Measurements from ENCODE around the gene C1QTNF9B.

The C1QTNF9B gene

DNA sequence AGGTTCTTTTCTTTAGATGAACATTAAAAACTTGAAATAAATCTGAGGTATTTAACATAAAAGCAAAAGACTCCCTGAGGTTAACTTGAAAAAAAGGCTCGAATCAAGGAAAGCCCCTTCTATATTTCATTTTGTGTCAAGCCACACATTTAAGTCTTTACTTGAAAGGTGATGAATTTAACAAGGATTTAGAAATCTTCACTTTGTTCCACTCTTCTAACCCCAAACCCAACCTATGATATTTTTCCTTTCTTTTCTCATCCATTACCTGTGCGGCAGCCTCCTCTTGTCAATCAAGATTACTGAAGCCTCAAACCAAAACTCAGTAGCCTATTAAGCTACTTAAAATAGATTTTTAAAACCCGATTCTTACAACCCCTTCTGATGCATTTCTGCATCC lies 41.9 kb downstream of the C1QTNF9B start:
- DNase-seq: no peak

DNA sequence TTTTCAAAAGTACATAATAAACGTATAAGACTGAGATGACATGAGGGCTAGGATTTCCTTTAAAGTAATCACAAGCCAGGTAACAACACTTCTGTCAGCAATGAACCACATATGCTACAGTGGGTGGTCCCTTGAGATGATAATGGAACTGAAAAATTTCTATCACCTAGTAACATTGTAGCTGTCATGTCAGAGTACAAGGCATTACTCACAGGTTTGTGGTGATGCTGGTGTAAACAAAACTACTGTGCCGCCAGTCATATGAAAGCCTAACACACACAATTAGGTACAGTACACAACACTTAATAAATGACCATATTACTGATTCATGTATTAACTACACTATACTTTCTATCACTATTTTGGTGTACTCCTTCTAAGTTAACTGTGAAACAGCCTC lies 45.0 kb downstream of the C1QTNF9B start:
- DNase-seq: no peak

DNA sequence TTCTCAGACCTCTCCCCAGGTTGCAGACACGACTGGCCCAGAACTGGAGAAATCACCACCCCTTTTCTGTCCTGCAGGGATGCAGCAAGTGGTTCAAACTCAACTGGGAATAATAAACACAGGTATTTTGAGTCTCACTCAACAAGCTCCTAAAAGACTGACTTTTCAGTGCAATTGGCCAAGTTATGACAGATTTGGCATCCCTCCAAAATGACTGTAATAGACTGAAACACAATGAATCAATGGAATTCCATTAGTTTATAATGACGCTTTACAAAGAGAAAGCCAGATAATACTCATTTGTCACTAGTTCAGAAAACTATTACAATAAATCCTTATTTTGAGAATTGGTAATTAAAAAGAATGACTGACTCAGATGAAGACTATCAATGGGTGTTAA lies 46.2 kb downstream of the C1QTNF9B start:
- no peak for DNase-seq

DNA sequence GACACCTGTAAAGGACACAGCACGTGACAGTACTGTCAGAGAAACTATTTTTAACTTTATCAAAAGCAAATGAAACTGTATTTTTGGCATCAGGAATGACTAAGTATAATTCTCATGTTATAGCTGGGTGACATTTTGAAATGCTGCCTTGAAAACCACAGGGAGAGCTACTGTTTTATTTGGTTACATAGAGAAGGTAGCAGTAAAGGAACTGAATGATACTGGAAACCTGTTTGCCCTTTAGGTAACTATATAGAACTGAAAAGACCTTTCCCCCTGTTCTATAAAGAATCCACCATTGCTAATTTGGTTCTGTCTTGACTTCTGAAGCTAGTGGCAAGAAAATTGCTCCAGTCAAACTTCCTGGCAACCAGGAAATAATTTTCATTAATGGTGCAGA lies 47.2 kb downstream of the C1QTNF9B start:
- DNase-seq: no peak

DNA sequence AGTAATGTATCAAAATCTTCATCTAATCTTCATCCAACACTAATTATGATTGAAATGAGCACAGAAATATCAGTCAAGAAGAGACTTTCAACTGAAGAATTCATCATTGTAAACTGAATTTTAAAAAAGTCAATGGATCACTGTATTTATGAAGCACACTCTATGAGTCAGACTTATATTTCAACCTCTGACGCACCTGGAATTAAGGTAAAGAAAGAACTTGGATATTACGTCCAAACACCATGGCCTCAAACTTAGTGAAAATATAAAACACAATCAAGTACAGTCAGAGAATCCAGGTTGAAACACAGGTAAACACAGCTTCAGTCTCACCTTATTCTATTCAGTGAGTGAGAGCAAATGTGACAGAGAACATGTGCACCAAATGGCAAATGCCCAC lies 47.6 kb downstream of the C1QTNF9B start:
- no peak for DNase-seq

- no peak for DNase-seq
Observed at GRCh38 chr13:23848646-23849141, 48.6 kb downstream of the C1QTNF9B start.

DNA sequence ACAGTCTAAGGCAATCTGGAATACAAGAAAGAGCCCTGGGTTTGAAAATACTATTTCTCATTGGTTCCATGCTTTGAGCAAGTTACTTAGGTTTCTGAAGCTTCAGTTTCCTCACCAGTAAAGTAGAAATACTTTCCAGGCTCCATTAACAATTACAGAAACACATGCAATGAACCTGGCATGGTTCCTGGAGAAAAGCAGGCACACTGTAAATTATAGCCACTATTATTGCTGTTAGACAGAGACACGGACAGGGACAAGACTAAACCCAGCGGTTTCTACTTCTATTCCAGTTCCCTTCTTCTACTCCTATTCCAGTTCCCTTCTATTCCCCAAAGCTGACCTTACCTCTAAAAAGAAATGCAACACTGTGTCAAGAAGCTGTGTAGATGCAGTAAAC lies 49.3 kb downstream of the C1QTNF9B start:
- no peak for DNase-seq

DNA sequence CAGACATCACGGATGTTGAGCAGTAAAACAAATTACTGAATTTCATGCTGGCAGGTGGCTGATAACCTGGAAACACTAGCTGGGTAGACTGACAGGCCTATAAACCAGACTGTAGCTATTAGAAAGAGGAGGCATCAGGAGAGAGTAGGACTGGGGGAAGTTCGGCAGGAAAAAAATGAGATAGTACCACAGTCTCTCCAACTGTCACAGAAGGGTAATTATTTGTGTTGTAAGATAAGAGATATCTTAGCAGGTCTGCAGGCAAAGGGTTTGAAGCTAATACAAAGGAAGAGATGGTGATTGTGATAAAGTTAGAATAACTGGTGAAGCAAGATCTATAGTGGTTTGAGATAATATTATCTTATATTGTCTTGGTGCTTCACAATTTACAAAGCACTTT lies 49.8 kb downstream of the C1QTNF9B start:
- no peak for DNase-seq

DNA sequence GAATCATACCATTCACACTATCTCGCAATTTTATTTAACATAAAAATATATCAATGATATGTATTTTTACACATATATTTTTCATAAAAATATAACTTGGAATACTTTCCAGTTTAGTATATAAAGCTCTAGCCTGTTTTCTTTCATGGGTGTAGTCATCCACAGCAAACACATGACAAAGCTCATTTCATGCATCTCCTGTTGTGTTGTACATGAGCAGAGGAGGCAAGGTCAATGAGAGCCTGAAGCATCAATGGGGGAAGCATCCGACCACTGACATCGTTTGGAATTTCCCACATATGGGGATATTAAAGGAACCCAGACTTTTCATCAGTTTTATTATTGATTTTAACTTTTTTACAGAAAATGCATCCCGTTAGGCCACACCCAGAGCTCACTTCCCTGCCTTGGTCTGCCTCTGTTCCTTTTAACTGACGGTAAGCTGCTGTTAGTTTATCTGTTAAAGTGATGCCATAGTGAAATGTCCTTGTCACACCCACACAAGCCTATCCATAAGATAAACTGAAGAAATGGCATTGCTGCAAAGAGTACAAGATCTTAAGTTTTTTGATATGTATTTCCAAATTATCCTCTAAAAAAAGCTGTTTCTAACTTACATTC lies 52.1 kb downstream of the C1QTNF9B start:
- no peak for DNase-seq

DNA sequence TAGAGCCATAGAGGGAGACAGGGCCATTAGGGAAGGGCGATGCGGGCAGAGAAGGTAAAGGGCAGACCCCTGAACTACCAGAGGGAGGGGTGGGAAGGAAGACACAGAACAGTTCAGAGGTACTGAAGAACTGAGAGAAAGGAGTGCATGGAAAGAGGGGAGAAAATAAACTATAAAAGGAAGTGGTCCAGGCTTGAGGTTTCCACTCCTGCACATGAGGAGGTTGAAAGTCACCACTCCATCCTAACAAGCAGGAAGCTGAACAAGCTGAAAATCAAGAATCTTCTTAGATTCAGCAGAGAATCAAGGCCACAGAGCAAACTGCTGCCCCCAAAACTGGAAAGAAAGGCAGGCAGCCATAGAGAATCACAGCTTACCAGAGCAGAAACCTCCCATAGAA lies 53.2 kb downstream of the C1QTNF9B start:
- DNase-seq: no peak

- DNase-seq: no peak
Observed at GRCh38 chr13:23843436-23843835, 53.9 kb downstream of the C1QTNF9B start.

GRCh38 chr13:23842406-23842805 lies 54.9 kb downstream of the C1QTNF9B start:
- no peak for DNase-seq

Data from activated T-cell treated with anti-CD3 and anti-CD28 coated beads, Interleukin-2, amount 50 U/mL, for 48 hours (primary cell).